GM12892 (cell line): ENCODE measurements around the gene DSCAML1.

Source experiments
- POLR2A ChIP-seq: IDR thresholded peaks from 2 replicates; pipeline ENCODE4 v1.6.1; 2011; ENCODE audit warnings: low read depth, low read length, control low read depth
- POLR2AphosphoS5 ChIP-seq: IDR thresholded peaks from 2 replicates; pipeline ENCODE4 v1.6.1; 2011; ENCODE audit warnings: low read depth, low read length, control low read depth
- TAF1 ChIP-seq: IDR thresholded peaks from 2 replicates; pipeline ENCODE4 v1.6.1; 2011; ENCODE audit warnings: low read depth, mild to moderate bottlenecking, control low read depth, low read length, borderline replicate concordance

- no peak for TF ChIP-seq POLR2AphosphoS5
- TF ChIP-seq POLR2A, result no peak
- TF ChIP-seq TAF1, result no peak
Observed at GRCh38 chr11:117606790-117607189, 190.2 kb downstream of the DSCAML1 start.
